Liver (tissue), 9 donors: ENCODE data around the gene MPDZ. TPM values are rescaled to one million over a fixed set of nuclear protein-coding genes. Genes with fewer than 3 reads are reported as not detected.

Experiments
- DNase-seq: peaks from one replicate; pipeline ENCODE4 v3.0.0-alpha.2; 2017; ENCODE audit warnings: low spot score
- H3K27ac ChIP-seq, 2 donors: one replicate each; pipeline ENCODE4 v1.7.0; 2013; ENCODE audit warnings: inconsistent platforms in 2 of 2, low read length in 2 of 2, control low read depth in 1 of 2, low read depth in 1 of 2, mild to moderate bottlenecking in 1 of 2
- H3K27me3 ChIP-seq, 4 donors: one replicate each; pipeline versions ENCODE4 v1.6.1 to v1.7.0; 2013; ENCODE audit warnings: low read length in 3 of 4, inconsistent platforms in 1 of 4, mild to moderate bottlenecking in 1 of 4, moderate library complexity in 1 of 4; ENCODE audit not compliant: control insufficient read depth in 4 of 4, insufficient read depth in 4 of 4
- H3K36me3 ChIP-seq, 4 donors: one replicate each; pipeline versions ENCODE4 v1.6.1 to v1.7.0; 2013; ENCODE audit warnings: low read length in 3 of 4, mild to moderate bottlenecking in 3 of 4, low read depth in 1 of 4, moderate library complexity in 1 of 4; ENCODE audit not compliant: control insufficient read depth in 4 of 4, insufficient read depth in 3 of 4
- H3K4me1 ChIP-seq, 4 donors: one replicate each; pipeline versions ENCODE4 v1.6.1 to v1.7.0; 2013; ENCODE audit warnings: low read length in 3 of 4, mild to moderate bottlenecking in 3 of 4, moderate library complexity in 1 of 4; ENCODE audit not compliant: control insufficient read depth in 4 of 4, insufficient read depth in 4 of 4
- H3K4me3 ChIP-seq, 3 donors: one replicate each; pipeline versions ENCODE4 v1.6.1 to v1.7.0; 2013; ENCODE audit warnings: low read length in 3 of 3, control low read depth in 1 of 3, low read depth in 1 of 3, mild to moderate bottlenecking in 1 of 3
- H3K9ac ChIP-seq, 2 donors: one replicate each; pipeline ENCODE4 v1.7.0; 2013; ENCODE audit warnings: low read length in 2 of 2, mild to moderate bottlenecking in 2 of 2, moderate library complexity in 2 of 2, control low read depth in 1 of 2, low read depth in 1 of 2
- H3K9me3 ChIP-seq, 4 donors: one replicate each; pipeline versions ENCODE4 v1.6.1 to v1.7.0; 2013; ENCODE audit warnings: low read length in 3 of 4; ENCODE audit not compliant: control insufficient read depth in 4 of 4
- EGR1 ChIP-seq, 2 donors: IDR thresholded peaks; 2 replicates each; pipeline ENCODE4 v1.6.1; 2016 to 2018; ENCODE audit warnings: antibody characterized with exemption in 2 of 2, low read depth in 2 of 2
- FOXA2 ChIP-seq: IDR thresholded peaks from 2 replicates; pipeline ENCODE4 v1.6.1; 2016; ENCODE audit warnings: antibody characterized with exemption
- HNF4G ChIP-seq: IDR thresholded peaks from 2 replicates; pipeline ENCODE4 v1.6.1; 2016; ENCODE audit warnings: antibody characterized with exemption
- JUND ChIP-seq, 2 donors: IDR thresholded peaks; 2 replicates each; pipeline ENCODE4 v1.6.1; 2016; ENCODE audit warnings: antibody characterized with exemption in 2 of 2
- NR2F2 ChIP-seq: IDR thresholded peaks from 2 replicates; pipeline ENCODE4 v1.6.1; 2016; ENCODE audit warnings: antibody characterized with exemption
- RAD21 ChIP-seq, 2 donors: IDR thresholded peaks; 2 replicates each; pipeline ENCODE4 v1.6.1; 2016; ENCODE audit warnings: antibody characterized with exemption in 2 of 2, mild to moderate bottlenecking in 2 of 2
- RXRA ChIP-seq, 2 donors: IDR thresholded peaks; 2 replicates each; pipeline ENCODE4 v1.6.1; 2017 to 2018; ENCODE audit warnings: antibody characterized with exemption in 2 of 2, mild to moderate bottlenecking in 1 of 2
- TAF1 ChIP-seq: conservative IDR thresholded peaks from 2 replicates; pipeline ENCODE4 v1.6.1; 2016; ENCODE audit warnings: antibody characterized with exemption, mild to moderate bottlenecking
- YY1 ChIP-seq: IDR thresholded peaks from 2 replicates; pipeline ENCODE4 v1.6.1; 2016; ENCODE audit warnings: antibody characterized with exemption, mild to moderate bottlenecking
- WGBS: extraction: QIAGEN DNeasy Blood & Tissue Kit; methylation state at CpG from one replicate; pipeline ENCODE4 v1.1.7; 2013; 5-methylcytosine and 5-hydroxymethylcytosine counted together
- polyA plus RNA-seq, 2 donors: library from polyadenylated mRNA; stranded (reverse) in 1 of 2; unstranded in 1 of 2; fragments of 200-250 nt in 1 of 2; fragments of >200 nt in 1 of 2; fragmentation: Nextera tagmentation in 1 of 2; extraction: Ambion mirVana in 1 of 2; gene quantifications; one replicate each; pipeline versions ENCODE4 v1.2.1 to v1.2.3, GENCODE V29; 2013 to 2015
- total RNA-seq, 2 donors: library from RNA; depleted of rRNA; stranded (reverse); fragments of >200 nt; gene quantifications; one replicate each; pipeline ENCODE4 v1.2.3, GENCODE V29; 2014
- TF ChIP-seq, protein P1 (sequence below): fragments of 150-350 bp; IDR thresholded peaks from 2 replicates; pipeline ENCODE4 v1.5.1; 2017; ENCODE audit warnings: improper control_type of control experiment, low read depth, low read length; ENCODE audit not compliant: missing input control
- TF ChIP-seq, protein P2 (sequence below): IDR thresholded peaks from 2 replicates; pipeline ENCODE4 v1.6.1; 2016; ENCODE audit warnings: antibody characterized with exemption
- TF ChIP-seq, protein P3 (sequence below): IDR thresholded peaks from 2 replicates; pipeline ENCODE4 v1.6.1; 2016; ENCODE audit warnings: antibody characterized with exemption, mild to moderate bottlenecking
- donor health status: healthy.
- donor health status: healthy.
- donor health status: healthy.
- donor health status: healthy.
- donor health status: healthy.

The MPDZ gene
- total and polyA plus RNA-seq, 4 donors = 20.3 to 71.2 (median 30.2) TPM

DNA sequence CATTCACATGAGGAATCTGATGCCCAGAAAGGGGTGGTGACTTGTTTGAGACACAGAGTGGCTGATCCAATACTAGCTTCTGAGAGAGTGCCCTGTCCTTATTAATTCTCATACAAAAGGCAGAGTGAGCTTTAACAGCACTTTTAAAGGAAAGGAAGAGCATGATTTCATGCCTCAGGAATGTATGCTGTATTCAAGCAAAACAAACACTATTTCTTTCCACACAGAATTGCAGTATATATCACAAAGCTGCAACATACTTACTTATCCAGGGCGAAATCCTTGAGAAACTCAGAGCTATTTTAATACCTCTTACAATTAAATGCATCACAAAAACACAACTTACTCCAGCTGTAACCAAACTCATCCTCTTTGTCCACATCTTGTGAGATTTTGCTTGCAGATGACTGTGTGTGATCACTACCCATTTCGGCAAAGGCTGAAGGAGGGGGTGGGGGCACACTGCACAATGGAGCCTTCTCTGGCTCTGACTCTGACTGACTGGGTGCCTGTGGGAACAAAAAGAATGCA is 139.8 kb downstream of the MPDZ start:
- 80% methylated on average over 2 of the region's 2 CpGs for WGBS
- Histone ChIP-seq H3K4me1 (peaks cover 0 to 11% (median 8%) of the 10 kb centered on the region in 4 donors), H3K27ac (no peak overlapping the region), H3K4me3 (no peak overlapping the region), H3K27me3 (no peaks in the 10 kb centered on the region), H3K36me3 (peaks cover 4 to 40% (median 30%) of the 10 kb centered on the region in 4 donors), H3K9ac (no peak overlapping the region), H3K9me3 (no peaks in the 10 kb centered on the region)
- TF ChIP-seq JUND (IDR thresholded peaks at IDR 0.05) (peak in 1 of 2 donors; percentile 54), TAF1 (no peak)
- no peak for DNase-seq

DNA sequence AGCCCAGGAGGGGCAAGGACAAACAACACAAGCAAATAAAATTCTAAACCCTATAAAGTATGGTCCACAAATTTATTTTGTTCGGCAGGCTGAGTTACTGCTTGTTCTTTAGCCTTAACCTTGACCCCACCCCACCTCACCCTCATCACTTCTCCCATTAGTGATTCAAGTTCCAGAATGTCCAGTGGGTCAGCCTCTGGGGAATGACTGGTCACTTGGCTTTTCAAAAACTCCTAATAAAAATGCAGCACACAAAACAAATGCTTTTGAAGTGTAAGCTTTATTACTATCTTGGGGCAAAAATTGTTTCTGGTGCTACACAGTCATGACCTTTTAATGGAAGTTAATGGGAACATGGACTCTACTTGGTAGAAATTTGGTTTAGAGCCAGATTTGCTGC is 142.1 kb downstream of the MPDZ start:
- Histone ChIP-seq H3K9ac (no peak overlapping the region), H3K27me3 (no peaks in the 10 kb centered on the region), H3K4me1 (peaks cover 0 to 11% (median 8%) of the 10 kb centered on the region in 4 donors), H3K27ac (no peak overlapping the region), H3K9me3 (no peaks in the 10 kb centered on the region), H3K4me3 (no peak overlapping the region), H3K36me3 (peaks cover 4 to 59% (median 44%) of the 10 kb centered on the region in 4 donors)
- WGBS = 55% methylated on average over 1 of the region's 1 CpG
- TF ChIP-seq RXRA (IDR thresholded peaks at IDR 0.05) (no peak), RAD21 (IDR thresholded peaks at IDR 0.05) (no peak), NR2F2 (no peak), FOXA2 (no peak)
- TF ChIP-seq, protein P1, sequence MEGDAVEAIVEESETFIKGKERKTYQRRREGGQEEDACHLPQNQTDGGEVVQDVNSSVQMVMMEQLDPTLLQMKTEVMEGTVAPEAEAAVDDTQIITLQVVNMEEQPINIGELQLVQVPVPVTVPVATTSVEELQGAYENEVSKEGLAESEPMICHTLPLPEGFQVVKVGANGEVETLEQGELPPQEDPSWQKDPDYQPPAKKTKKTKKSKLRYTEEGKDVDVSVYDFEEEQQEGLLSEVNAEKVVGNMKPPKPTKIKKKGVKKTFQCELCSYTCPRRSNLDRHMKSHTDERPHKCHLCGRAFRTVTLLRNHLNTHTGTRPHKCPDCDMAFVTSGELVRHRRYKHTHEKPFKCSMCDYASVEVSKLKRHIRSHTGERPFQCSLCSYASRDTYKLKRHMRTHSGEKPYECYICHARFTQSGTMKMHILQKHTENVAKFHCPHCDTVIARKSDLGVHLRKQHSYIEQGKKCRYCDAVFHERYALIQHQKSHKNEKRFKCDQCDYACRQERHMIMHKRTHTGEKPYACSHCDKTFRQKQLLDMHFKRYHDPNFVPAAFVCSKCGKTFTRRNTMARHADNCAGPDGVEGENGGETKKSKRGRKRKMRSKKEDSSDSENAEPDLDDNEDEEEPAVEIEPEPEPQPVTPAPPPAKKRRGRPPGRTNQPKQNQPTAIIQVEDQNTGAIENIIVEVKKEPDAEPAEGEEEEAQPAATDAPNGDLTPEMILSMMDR = no peak
- TF ChIP-seq, protein P2, sequence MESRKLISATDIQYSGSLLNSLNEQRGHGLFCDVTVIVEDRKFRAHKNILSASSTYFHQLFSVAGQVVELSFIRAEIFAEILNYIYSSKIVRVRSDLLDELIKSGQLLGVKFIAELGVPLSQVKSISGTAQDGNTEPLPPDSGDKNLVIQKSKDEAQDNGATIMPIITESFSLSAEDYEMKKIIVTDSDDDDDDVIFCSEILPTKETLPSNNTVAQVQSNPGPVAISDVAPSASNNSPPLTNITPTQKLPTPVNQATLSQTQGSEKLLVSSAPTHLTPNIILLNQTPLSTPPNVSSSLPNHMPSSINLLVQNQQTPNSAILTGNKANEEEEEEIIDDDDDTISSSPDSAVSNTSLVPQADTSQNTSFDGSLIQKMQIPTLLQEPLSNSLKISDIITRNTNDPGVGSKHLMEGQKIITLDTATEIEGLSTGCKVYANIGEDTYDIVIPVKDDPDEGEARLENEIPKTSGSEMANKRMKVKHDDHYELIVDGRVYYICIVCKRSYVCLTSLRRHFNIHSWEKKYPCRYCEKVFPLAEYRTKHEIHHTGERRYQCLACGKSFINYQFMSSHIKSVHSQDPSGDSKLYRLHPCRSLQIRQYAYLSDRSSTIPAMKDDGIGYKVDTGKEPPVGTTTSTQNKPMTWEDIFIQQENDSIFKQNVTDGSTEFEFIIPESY = no peak
- no peak for DNase-seq

DNA sequence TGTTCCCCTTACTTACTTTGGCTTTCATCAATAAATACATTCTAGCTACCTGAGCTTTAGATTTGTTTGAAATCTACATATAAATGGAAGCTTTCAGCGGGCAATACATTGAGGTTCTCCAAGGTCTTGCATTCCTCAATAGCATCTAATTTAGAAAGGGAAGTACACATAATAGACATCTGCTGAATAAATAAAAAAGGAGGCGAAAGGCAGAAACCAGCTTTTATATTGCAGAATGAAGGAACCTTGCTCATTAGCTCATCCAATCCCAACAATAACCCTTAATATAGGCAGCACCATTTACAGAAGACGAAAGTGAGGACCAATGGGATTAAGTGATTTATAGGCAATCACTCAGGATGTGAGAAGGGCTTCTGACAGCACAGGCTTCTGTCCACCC is 147.5 kb downstream of the MPDZ start:
- H3K4me1 ChIP-seq = no peaks in the 10 kb centered on the region
- WGBS = 94% methylated on average over 3 of the region's 3 CpGs
- no peak for DNase-seq
- H3K9ac ChIP-seq = no peak overlapping the region
- no peaks in the 10 kb centered on the region for H3K27me3 ChIP-seq
- H3K27ac ChIP-seq = no peak overlapping the region
- H3K9me3 ChIP-seq = no peaks in the 10 kb centered on the region
- peaks cover 7 to 58% (median 48%) of the 10 kb centered on the region in 4 donors for H3K36me3 ChIP-seq
- H3K4me3 ChIP-seq = no peak overlapping the region
- TF ChIP-seq NR2F2 = no peak
- no peak for TF ChIP-seq EGR1 (IDR thresholded peaks at IDR 0.05; ENCODE audit: low read depth in 2 of 2)
- TF ChIP-seq, protein P3, sequence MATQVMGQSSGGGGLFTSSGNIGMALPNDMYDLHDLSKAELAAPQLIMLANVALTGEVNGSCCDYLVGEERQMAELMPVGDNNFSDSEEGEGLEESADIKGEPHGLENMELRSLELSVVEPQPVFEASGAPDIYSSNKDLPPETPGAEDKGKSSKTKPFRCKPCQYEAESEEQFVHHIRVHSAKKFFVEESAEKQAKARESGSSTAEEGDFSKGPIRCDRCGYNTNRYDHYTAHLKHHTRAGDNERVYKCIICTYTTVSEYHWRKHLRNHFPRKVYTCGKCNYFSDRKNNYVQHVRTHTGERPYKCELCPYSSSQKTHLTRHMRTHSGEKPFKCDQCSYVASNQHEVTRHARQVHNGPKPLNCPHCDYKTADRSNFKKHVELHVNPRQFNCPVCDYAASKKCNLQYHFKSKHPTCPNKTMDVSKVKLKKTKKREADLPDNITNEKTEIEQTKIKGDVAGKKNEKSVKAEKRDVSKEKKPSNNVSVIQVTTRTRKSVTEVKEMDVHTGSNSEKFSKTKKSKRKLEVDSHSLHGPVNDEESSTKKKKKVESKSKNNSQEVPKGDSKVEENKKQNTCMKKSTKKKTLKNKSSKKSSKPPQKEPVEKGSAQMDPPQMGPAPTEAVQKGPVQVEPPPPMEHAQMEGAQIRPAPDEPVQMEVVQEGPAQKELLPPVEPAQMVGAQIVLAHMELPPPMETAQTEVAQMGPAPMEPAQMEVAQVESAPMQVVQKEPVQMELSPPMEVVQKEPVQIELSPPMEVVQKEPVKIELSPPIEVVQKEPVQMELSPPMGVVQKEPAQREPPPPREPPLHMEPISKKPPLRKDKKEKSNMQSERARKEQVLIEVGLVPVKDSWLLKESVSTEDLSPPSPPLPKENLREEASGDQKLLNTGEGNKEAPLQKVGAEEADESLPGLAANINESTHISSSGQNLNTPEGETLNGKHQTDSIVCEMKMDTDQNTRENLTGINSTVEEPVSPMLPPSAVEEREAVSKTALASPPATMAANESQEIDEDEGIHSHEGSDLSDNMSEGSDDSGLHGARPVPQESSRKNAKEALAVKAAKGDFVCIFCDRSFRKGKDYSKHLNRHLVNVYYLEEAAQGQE = no peak
- TF ChIP-seq, protein P1 = no peak
- no peak for TF ChIP-seq FOXA2
- TF ChIP-seq HNF4G = no peak
- no peak for TF ChIP-seq YY1
- no peak for TF ChIP-seq JUND (IDR thresholded peaks at IDR 0.05)
